Activated B cell treated with CpG ODN at 0.5 μM for 24 hours (primary cell): ENCODE measurements around the gene MACO1. TPM values are rescaled to one million over a fixed set of nuclear protein-coding genes. Genes with fewer than 3 reads are reported as not detected.
"Not testable (repeated sequence)": the region's sequence is repeated elsewhere in the genome, so short reads cannot be mapped to it uniquely, and the experiment has no call there.

ENCODE experiments used
- ATAC-seq: fragments of 200-7000 bp; cut with Tn5 transposase; one replicate; pipeline ENCODE4 v1.10.0; 2021; ENCODE audit warnings: low read depth, mild to moderate bottlenecking, moderate library complexity
- CTCF ChIA-PET: fragments of 350-600 bp; sonication (Branson Sonifier 250); formaldehyde crosslinking; loops from one replicate; lab custom pipeline; 2021; ENCODE audit warnings: antibody characterized with exemption; lab: Charles Lee
- POLR2A ChIA-PET: fragments of 350-600 bp; sonication (Branson Sonifier 250); formaldehyde crosslinking; loops from one replicate; lab custom pipeline; 2021; ENCODE audit warnings: antibody characterized with exemption; lab: Charles Lee
- DNase-seq: peaks from one replicate; pipeline ENCODE4 v3.0.0; 2022
- H3K27ac Mint-ChIP-seq: one replicate; pipeline ENCODE4 v1.8.0; 2020; ENCODE audit warnings: mixed read lengths
- H3K27me3 Mint-ChIP-seq: one replicate; pipeline ENCODE4 v1.8.0; 2021; ENCODE audit warnings: mixed read lengths
- H3K36me3 Mint-ChIP-seq: one replicate; pipeline ENCODE4 v1.8.0; 2021; ENCODE audit warnings: low read depth, mixed read lengths
- H3K4me1 Mint-ChIP-seq: one replicate; pipeline ENCODE4 v1.8.0; 2021; ENCODE audit warnings: mixed read lengths
- H3K4me3 Mint-ChIP-seq: one replicate; pipeline ENCODE4 v1.8.0; 2020; ENCODE audit warnings: mild to moderate bottlenecking, mixed read lengths
- H3K9me3 Mint-ChIP-seq: one replicate; pipeline ENCODE4 v1.8.0; 2020; ENCODE audit warnings: mixed read lengths
- CTCF ChIP-seq: fragments of 200-600 bp; IDR thresholded peaks from one replicate; pipeline ENCODE4 v1.8.0; 2022; ENCODE audit warnings: antibody characterized with exemption, mild to moderate bottlenecking
- intact Hi-C: fragments of 100-400 bp; cut with micrococcal nuclease; formaldehyde crosslinking; loops from one replicate; pipeline ENCODE4 v1.15.1; 2024
- total RNA-seq: library from RNA; stranded (reverse); gene quantifications from 2 replicates; pipeline ENCODE4 v1.2.3, GENCODE V29; 2022

MACO1 gene
- total RNA-seq, 1 donor from 2014 or later: 19.7 TPM

- no peak overlapping the region for H3K4me3 Mint-ChIP-seq
- ATAC-seq (no peak), DNase-seq (no peak)
- TF ChIP-seq CTCF: no peak
- no peaks in the 10 kb centered on the region for H3K9me3 Mint-ChIP-seq
- CTCF ChIA-PET: no interaction called here
- H3K27me3 Mint-ChIP-seq: peaks cover 2% of the 10 kb centered on the region
- H3K36me3 Mint-ChIP-seq: no peaks in the 10 kb centered on the region
- POLR2A ChIA-PET: interaction anchor here (0.7 kb wide), 1 partner anchor 417 kb away, joined by 7 read pairs; no protein-coding TSS in a partner anchor
- H3K4me1 Mint-ChIP-seq: peaks cover 3% of the 10 kb centered on the region
- no peak overlapping the region for H3K27ac Mint-ChIP-seq
- intact Hi-C loops: no loop called here
These were observed 37.9 kb upstream of the MACO1 start for GRCh38 chr1:25392841-25393240.

- intact Hi-C loops, H3K9me3 Mint-ChIP-seq, H3K36me3 Mint-ChIP-seq, CTCF ChIA-PET, H3K4me1 Mint-ChIP-seq, H3K4me3 Mint-ChIP-seq, H3K27ac Mint-ChIP-seq, DNase-seq, POLR2A ChIA-PET, H3K27me3 Mint-ChIP-seq: not testable (repeated sequence)
- ATAC-seq: peak; percentile 21
These were observed 33.1 kb upstream of the MACO1 start for GRCh38 chr1:25397549-25397948.

GRCh38 chr1:25398079-25398478 is 32.6 kb upstream of the MACO1 start:
- DNase-seq, H3K9me3 Mint-ChIP-seq, H3K27me3 Mint-ChIP-seq, H3K4me3 Mint-ChIP-seq, CTCF ChIA-PET, H3K27ac Mint-ChIP-seq, POLR2A ChIA-PET, H3K4me1 Mint-ChIP-seq, intact Hi-C loops, H3K36me3 Mint-ChIP-seq: not testable (repeated sequence)
- peak; percentile 50 for ATAC-seq

GRCh38 chr1:25402947-25403803 is 27.5 kb upstream of the MACO1 start:
- H3K9me3 Mint-ChIP-seq, DNase-seq, H3K4me3 Mint-ChIP-seq, H3K4me1 Mint-ChIP-seq, H3K36me3 Mint-ChIP-seq, H3K27ac Mint-ChIP-seq, POLR2A ChIA-PET: not testable (repeated sequence)
- peak; percentile 45 for ATAC-seq
- intact Hi-C loops: loop anchor here (2.0 to 10.0 kb wide), 2 partner anchors 122 to 408 kb away; no protein-coding TSS in a partner anchor
- CTCF ChIA-PET: interaction anchor here (0.7 kb wide), 1 partner anchor 336 kb away, joined by 3 read pairs; no protein-coding TSS in a partner anchor
- peaks cover 10% of the 10 kb centered on the region for H3K27me3 Mint-ChIP-seq

GRCh38 chr1:25405731-25406305 is 24.9 kb upstream of the MACO1 start:
- H3K4me3 Mint-ChIP-seq, CTCF ChIA-PET, H3K27me3 Mint-ChIP-seq, H3K27ac Mint-ChIP-seq, DNase-seq, H3K9me3 Mint-ChIP-seq, H3K36me3 Mint-ChIP-seq, POLR2A ChIA-PET, H3K4me1 Mint-ChIP-seq: not testable (repeated sequence)
- peak; percentile 94 for ATAC-seq
- intact Hi-C loops: loop anchor here (10.0 kb wide), 1 partner anchor 119 kb away; no protein-coding TSS in a partner anchor

GRCh38 chr1:25409641-25410427 is 20.9 kb upstream of the MACO1 start:
- intact Hi-C loops: loop anchor here (10.0 kb wide), 1 partner anchor 115 kb away; no protein-coding TSS in a partner anchor
- ATAC-seq, CTCF ChIA-PET, H3K27ac Mint-ChIP-seq, H3K27me3 Mint-ChIP-seq, DNase-seq, H3K4me3 Mint-ChIP-seq, H3K9me3 Mint-ChIP-seq, H3K36me3 Mint-ChIP-seq, POLR2A ChIA-PET, H3K4me1 Mint-ChIP-seq: not testable (repeated sequence)

- intact Hi-C loops, POLR2A ChIA-PET, H3K36me3 Mint-ChIP-seq, H3K27ac Mint-ChIP-seq, H3K4me3 Mint-ChIP-seq, H3K9me3 Mint-ChIP-seq, CTCF ChIA-PET, H3K27me3 Mint-ChIP-seq, DNase-seq, ATAC-seq, H3K4me1 Mint-ChIP-seq: not testable (repeated sequence)
These were observed 17.6 kb upstream of the MACO1 start for GRCh38 chr1:25412872-25413623.

GRCh38 chr1:25414157-25414556 is 16.5 kb upstream of the MACO1 start:
- CTCF ChIA-PET, H3K27ac Mint-ChIP-seq, ATAC-seq, H3K36me3 Mint-ChIP-seq, H3K4me1 Mint-ChIP-seq, H3K4me3 Mint-ChIP-seq, H3K9me3 Mint-ChIP-seq, H3K27me3 Mint-ChIP-seq, POLR2A ChIA-PET, DNase-seq, intact Hi-C loops: not testable (repeated sequence)

GRCh38 chr1:25414578-25414977 is 16.1 kb upstream of the MACO1 start:
- ATAC-seq, H3K9me3 Mint-ChIP-seq, POLR2A ChIA-PET, H3K27me3 Mint-ChIP-seq, intact Hi-C loops, H3K4me1 Mint-ChIP-seq, H3K36me3 Mint-ChIP-seq, CTCF ChIA-PET, H3K4me3 Mint-ChIP-seq, DNase-seq, H3K27ac Mint-ChIP-seq: not testable (repeated sequence)

- ATAC-seq, H3K27ac Mint-ChIP-seq, H3K4me3 Mint-ChIP-seq, DNase-seq, CTCF ChIA-PET, H3K4me1 Mint-ChIP-seq, H3K36me3 Mint-ChIP-seq, H3K9me3 Mint-ChIP-seq, POLR2A ChIA-PET, intact Hi-C loops, H3K27me3 Mint-ChIP-seq: not testable (repeated sequence)
These were observed 13.4 kb upstream of the MACO1 start for GRCh38 chr1:25417280-25417679.
